Neural progenitor cell (in vitro differentiated cells): ENCODE data around the gene STUB1.

Experiments used
- EZH2 ChIP-seq: fragments of 200-600 bp; sonication (generic); IDR thresholded peaks from 2 replicates; pipeline ENCODE4 v1.6.1; 2017; ENCODE audit warnings: antibody characterized with exemption, mild to moderate bottlenecking, moderate library complexity
- TF ChIP-seq, protein P1 (sequence below): fragments of 200-600 bp; sonication (generic); IDR thresholded peaks from 2 replicates; pipeline ENCODE4 v1.5.1; 2017; ENCODE audit warnings: antibody characterized with exemption, mild to moderate bottlenecking

DNA sequence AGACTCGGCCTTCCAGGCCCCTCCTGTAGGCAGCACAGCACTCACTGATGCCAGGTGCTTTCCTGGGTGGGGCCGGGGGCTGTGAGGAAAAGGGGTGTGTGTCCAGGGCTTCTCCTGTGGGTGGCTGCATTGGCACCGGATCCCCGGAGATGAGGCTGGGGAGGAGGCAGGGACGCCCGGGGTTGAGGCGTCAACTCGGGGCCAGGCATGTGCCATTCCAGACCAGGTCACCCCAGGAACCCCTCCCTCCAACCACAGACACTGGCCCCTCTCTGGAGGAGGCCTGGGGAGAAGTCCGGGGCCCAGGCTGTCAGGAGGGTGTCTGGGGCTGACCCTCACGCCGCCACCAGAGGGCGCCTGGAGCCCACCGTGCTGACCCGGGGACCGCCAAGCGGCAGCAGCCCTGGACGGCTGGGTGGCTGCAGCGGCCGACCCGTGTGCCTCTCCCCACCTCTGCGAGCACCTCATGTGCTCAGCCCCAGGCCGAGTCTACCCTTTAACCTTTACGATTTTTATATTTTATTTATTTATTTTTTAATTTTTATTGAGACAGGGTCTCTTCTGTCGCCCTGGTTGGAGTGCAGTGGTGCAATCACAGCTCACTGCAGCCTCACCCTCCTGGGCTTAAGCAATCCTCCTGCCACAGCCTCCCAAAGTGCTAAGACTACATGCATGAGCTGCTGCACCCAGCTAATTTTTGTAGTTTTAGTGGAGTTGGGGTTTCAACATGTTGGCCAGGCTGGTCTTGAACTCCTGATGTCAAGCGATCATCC is 31.5 kb downstream of the STUB1 start:
- no peak for TF ChIP-seq EZH2
- TF ChIP-seq, protein P1, sequence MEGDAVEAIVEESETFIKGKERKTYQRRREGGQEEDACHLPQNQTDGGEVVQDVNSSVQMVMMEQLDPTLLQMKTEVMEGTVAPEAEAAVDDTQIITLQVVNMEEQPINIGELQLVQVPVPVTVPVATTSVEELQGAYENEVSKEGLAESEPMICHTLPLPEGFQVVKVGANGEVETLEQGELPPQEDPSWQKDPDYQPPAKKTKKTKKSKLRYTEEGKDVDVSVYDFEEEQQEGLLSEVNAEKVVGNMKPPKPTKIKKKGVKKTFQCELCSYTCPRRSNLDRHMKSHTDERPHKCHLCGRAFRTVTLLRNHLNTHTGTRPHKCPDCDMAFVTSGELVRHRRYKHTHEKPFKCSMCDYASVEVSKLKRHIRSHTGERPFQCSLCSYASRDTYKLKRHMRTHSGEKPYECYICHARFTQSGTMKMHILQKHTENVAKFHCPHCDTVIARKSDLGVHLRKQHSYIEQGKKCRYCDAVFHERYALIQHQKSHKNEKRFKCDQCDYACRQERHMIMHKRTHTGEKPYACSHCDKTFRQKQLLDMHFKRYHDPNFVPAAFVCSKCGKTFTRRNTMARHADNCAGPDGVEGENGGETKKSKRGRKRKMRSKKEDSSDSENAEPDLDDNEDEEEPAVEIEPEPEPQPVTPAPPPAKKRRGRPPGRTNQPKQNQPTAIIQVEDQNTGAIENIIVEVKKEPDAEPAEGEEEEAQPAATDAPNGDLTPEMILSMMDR, result peak; percentile 82
